Measurements from ENCODE around the gene MEGF11.

MEGF11 gene

DNA sequence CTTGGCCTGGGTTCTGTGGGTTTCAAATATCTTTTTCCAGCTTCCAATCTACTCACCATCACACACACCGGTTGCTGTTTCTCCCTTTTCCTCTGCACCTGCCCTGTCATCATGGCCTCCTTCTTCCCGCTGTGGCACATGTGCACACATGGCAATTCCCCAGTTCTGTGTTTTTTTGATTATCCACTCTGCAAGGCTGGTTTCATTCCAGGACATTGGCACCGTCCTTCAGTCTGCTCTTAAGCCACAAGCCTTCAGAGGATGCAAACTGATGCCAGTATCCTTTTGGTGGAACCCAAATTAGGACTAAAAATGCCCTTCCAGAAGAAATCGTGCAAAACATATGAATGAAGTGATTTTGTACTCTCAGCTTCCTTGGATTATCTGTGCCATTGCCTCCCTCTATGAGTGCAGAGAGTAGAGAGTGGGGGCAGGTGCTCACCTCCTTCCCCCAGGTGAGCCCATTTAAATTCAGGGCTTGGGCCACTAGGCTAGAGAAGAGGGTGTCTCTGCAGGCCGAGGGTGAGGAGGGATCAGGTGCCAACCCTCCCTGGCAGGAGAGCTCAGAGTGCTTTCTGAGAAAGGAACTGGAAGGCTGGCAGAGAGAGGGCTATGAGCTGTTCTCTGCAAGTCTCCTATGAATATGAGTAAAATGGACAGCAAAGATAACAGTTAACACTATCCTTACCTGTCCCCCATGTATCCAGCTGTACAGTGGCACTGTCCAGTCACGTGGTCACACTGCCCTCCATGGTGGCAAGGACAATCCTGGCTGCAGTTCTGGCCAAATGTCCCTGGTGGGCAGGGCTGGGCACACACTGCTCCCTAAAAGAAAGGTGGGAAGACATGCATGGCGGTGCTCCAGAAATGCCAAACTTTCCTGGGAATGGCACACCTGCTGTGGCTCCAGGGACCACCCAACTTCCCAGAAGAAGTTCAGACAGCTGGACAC is 283.4 kb downstream of the MEGF11 start:
- DNase-seq (ENCODE audit: low read depth): no peak

- no peak for DNase-seq (ENCODE audit: low read depth)
These were observed 285.0 kb downstream of the MEGF11 start for GRCh38 chr15:65968511-65968910.

- DNase-seq (ENCODE audit: low read depth): no peak
These were observed 288.6 kb downstream of the MEGF11 start for GRCh38 chr15:65964792-65965433.

- no peak for DNase-seq (ENCODE audit: low read depth)
These were observed 289.6 kb downstream of the MEGF11 start for GRCh38 chr15:65963911-65964482.

DNA sequence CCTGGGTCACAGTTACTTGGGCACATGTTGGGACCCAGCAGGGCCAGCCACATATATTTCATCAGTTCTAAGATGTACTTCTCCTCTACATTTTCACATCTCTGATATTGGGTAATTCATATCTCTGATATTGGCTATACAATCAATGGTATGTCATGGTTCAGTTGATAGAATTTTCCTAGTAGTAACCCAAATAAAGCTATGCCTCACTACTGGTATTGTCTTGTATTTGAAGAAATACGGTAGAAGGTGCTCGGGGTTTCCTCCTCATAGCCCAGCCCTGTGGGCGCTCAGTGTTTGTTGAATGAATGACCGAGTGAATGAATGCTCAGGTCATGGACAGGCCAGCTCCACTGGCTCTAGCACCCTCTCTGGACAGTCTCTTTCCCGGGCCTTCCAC is 290.2 kb downstream of the MEGF11 start:
- DNase-seq (ENCODE audit: low read depth): no peak

DNA sequence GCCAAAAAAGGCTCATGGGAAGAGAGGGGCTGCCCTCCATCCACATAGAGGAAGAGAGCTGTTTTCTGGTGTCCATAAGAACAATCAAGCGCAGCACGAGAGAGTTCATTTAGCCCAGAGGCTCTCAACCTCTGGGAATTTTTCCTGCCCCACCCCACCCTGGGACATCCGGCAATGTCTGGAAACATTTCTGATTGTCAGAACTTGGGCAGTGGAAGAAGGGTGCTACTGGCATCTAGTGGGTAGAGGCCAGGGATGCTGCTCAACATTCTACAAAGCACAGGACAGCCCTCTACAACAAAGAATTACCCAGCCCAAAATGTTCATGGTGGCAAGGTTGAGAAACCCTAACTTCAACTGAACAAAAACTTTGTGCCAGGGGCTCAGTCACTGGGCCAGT is 291.4 kb downstream of the MEGF11 start:
- no peak for DNase-seq (ENCODE audit: low read depth)

DNA sequence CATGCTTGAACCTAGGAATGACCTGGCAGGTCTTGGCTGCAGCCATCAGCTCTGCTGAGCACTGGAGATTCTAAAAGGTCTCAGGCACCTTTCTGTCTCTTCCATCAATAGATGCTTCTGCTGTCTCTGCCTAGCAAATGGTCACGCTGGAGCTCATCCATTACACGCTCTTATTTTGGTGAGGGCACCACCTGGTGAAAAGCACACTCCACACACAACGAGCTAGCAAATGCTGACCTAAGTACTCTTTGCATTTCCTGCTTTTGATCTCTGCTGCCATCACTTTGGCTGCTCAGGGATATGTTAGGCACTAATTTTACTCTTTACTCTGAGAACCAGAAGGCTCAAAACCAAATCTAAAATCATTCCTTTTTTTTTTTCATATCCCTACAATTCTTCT is 293.0 kb downstream of the MEGF11 start:
- DNase-seq (ENCODE audit: low read depth): no peak

DNA sequence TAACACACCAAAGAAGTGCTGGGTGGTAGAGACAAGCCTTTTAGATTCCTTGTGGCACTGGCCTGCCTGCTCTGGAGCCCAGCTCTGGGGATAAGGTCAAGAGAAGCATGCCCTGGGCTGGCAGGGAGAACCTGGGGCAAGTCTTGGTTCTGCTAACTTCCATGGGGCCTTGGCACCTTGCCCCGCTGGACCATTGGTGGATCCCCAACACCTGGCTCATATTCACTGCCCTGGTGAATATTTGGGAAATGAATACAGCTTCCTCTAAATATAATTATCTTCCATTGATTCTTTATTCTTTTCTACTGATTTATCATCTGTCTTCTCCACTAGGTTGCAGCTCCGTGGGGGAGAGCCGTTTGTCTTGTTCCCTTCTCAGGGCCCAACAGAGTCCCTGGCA is 294.7 kb downstream of the MEGF11 start:
- no peak for DNase-seq (ENCODE audit: low read depth)

DNA sequence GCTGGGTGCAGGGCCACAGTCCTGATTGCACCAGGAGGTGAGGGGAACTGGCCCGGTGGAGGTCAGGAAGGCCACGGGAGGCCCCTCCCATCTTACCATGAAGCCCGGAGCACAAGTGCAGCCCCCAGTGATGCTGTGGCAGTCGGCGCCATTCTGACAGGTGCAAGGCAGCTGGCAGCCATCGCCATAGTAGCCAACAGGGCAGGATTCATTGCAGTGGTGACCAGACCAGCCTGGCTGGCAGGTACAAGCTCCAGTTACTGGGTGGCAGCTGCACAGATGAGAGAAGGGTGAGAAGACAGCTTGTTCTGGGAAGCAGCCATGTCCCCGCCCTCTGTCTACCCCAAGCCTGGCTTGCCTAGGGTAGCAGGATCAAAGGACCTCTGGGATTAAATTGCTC is 296.1 kb downstream of the MEGF11 start:
- DNase-seq (ENCODE audit: low read depth): no peak

DNA sequence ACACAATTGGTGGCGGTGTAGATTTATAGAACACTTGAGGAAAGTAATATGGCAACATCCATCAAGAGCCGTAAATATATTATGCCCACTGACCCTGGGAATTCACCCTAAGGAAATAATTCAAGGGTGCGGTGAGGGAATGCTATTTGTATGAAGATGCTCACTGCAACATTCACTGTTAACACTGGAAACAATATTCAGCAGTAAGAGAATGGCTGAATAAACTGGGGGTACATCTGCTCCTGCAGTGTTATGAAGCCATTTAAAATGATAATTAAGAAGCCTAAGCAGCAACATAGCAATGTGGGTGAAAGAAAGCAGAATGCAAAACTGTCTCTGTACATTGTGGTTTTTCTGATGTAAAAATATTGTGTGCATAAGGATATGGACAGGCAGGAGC is 296.7 kb downstream of the MEGF11 start:
- no peak for DNase-seq (ENCODE audit: low read depth)

- DNase-seq (ENCODE audit: low read depth): no peak
These were observed 297.2 kb downstream of the MEGF11 start for GRCh38 chr15:65956307-65956706.

DNA sequence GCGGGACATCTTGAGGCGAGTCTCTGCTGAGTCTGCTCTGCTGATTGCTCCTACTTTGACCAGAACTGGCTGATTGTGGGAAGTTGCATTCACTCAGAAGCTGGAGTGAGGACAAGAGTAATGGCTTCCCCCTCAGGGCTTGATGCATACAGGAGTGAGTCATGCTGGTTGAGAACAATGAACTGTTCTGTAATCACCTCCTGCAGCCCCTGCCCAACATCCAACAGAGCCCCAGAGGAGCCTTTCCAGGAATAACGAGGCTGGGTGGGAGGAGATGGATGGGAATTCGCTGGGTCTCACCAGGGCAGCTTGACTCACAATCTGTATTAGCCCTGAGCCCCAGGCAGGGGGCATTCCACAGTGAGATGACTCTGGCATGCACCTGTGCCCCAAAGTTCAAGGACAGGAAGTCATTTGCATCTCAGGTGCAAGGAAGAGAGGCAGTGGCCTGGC is 299.2 kb downstream of the MEGF11 start:
- DNase-seq (ENCODE audit: low read depth): no peak

DNA sequence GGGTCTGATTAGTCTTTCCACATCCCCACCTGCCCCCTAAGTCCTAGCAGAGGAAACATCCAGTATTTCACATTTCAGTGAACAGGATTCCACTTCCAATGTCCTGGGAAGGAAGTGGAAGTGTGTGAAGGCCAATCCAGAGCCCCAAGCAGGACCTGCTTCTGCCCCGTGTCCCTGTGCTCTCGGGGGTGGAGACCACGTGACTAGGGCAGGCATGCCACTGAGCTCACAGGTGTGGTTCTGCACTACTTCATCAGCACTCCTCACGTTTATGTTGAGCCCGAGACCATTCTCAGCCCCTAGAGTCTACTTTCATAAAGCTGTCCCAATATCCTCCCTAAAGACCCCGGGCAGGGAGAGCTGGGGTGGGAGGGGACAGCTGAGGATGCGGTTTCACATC is 299.9 kb downstream of the MEGF11 start:
- no peak for DNase-seq (ENCODE audit: low read depth)

GRCh38 chr15:65952391-65953053 is 301.0 kb downstream of the MEGF11 start:
- DNase-seq (ENCODE audit: low read depth): no peak

GRCh38 chr15:65951007-65951406 is 302.5 kb downstream of the MEGF11 start:
- no peak for DNase-seq (ENCODE audit: low read depth)

DNA sequence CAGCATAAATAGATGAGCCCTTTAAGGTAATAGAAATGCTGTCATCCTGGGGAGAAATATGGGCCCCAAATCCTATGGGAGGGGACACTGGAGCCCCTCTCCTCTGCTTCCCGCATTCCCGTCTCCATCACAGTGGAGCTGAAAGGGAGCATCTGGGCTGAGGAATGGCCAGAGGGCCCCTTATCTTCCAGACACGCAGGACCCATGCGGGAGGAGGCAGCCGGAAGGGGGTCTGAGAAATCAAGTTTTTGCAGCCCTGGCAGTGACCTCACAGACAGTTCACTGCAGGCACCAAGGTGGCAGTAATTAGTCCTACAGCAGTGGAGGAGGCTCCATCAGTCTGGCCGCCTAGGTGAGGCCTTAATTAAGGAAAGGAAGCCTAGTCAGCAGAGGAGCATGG is 304.1 kb downstream of the MEGF11 start:
- no peak for DNase-seq (ENCODE audit: low read depth)

GRCh38 chr15:65949011-65949410 is 304.5 kb downstream of the MEGF11 start:
- no peak for DNase-seq (ENCODE audit: low read depth)

DNA sequence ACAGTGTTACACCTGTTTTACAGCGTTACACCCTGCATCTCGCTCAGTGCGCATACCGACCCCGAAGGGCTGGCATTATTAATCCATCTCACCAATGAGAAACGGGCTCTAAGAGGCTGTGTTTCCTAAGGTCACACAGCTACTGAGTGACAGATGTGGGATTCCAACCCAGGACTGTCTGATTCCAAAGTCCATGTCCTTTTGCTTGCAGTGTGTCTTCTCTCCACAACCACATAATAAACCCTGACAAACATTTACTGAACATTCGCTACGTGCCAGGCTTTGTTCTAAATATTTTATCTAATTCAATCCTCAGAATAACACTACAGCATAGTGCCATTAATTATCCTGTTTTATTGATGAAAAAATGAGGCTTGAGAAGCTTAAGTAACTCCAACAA is 305.2 kb downstream of the MEGF11 start:
- no peak for DNase-seq (ENCODE audit: low read depth)

DNA sequence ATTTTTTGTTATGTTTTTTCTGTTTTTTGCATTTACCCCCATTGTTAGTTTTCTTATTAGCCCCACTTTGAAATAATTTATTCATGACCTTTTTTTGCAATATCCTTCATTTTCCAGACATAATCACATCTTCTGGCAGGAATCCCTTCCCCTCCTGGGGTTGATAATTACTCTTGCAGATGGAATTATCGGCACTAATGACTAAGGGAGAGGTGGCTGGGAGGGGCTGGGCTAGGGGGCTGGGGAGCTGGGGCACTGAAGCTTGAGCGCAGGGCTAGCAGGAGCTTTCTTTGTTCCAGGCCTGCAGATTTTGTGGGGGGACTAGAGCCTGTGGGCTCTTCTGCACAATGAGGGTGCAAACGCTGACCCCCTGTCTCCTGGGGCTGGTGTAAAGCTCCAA is 306.5 kb downstream of the MEGF11 start:
- DNase-seq (ENCODE audit: low read depth): no peak

- DNase-seq (ENCODE audit: low read depth): no peak
These were observed 307.9 kb downstream of the MEGF11 start for GRCh38 chr15:65945616-65946015.

- no peak for DNase-seq (ENCODE audit: low read depth)
These were observed 309.1 kb downstream of the MEGF11 start for GRCh38 chr15:65944404-65944803.

- no peak for DNase-seq (ENCODE audit: low read depth)
These were observed 311.1 kb downstream of the MEGF11 start for GRCh38 chr15:65942436-65942835.

GRCh38 chr15:65940618-65940909 is 313.0 kb downstream of the MEGF11 start:
- DNase-seq (ENCODE audit: low read depth): no peak

All from stimulated activated CD8-positive, alpha-beta memory T cell treated with anti-CD3 and anti-CD28 coated beads, Interleukin-4, amount 100 ng/mL, for 24 hours (primary cell).